Activated gamma-delta T cell treated with anti-CD3 and anti-CD28 coated beads, Interleukin-2, amount 50 U/mL, for 16 hours (primary cell): ENCODE results near the gene PBX1.

Experiments
- DNase-seq: peaks from one replicate; pipeline ENCODE4 v3.0.0-alpha.2; 2020; ENCODE audit warnings: low read depth

Gene PBX1

GRCh38 chr1:164618202-164618564, 59.2 kb downstream of the PBX1 start:
- DNase-seq = no peak

- DNase-seq = no peak
These were observed 60.2 kb downstream of the PBX1 start for GRCh38 chr1:164619006-164619784.

- DNase-seq = no peak
These were observed 63.3 kb downstream of the PBX1 start for GRCh38 chr1:164622068-164622845.

- DNase-seq = no peak
These were observed 64.8 kb downstream of the PBX1 start for GRCh38 chr1:164623805-164624204.

GRCh38 chr1:164624400-164624799, 65.4 kb downstream of the PBX1 start:
- DNase-seq = no peak

- no peak for DNase-seq
These were observed 66.1 kb downstream of the PBX1 start for GRCh38 chr1:164625004-164625617.

GRCh38 chr1:164628772-164629171, 69.8 kb downstream of the PBX1 start:
- no peak for DNase-seq

GRCh38 chr1:164629971-164630370, 71.0 kb downstream of the PBX1 start:
- no peak for DNase-seq

- DNase-seq = no peak
These were observed 71.8 kb downstream of the PBX1 start for GRCh38 chr1:164630626-164631396.

GRCh38 chr1:164631751-164632150, 72.8 kb downstream of the PBX1 start:
- no peak for DNase-seq

- no peak for DNase-seq
These were observed 75.0 kb downstream of the PBX1 start for GRCh38 chr1:164633997-164634396.

GRCh38 chr1:164635059-164635802, 76.2 kb downstream of the PBX1 start:
- no peak for DNase-seq

GRCh38 chr1:164635803-164636731, 77.1 kb downstream of the PBX1 start:
- no peak for DNase-seq

GRCh38 chr1:164636757-164637156, 77.8 kb downstream of the PBX1 start:
- DNase-seq = no peak

- DNase-seq = no peak
These were observed 78.7 kb downstream of the PBX1 start for GRCh38 chr1:164637461-164638375.

- no peak for DNase-seq
These were observed 79.7 kb downstream of the PBX1 start for GRCh38 chr1:164638492-164639202.

- no peak for DNase-seq
These were observed 81.8 kb downstream of the PBX1 start for GRCh38 chr1:164640686-164641352.

- DNase-seq = no peak
These were observed 82.4 kb downstream of the PBX1 start for GRCh38 chr1:164641353-164641730.
